ENCODE results near the gene SLC25A17. TPM values are rescaled to one million over a fixed set of nuclear protein-coding genes. Genes with fewer than 3 reads are reported as not detected.
"Not testable (repeated sequence)": the region's sequence is repeated elsewhere in the genome, so short reads cannot be mapped to it uniquely, and the experiment has no call there.

Gene SLC25A17
- total and polyA plus RNA-seq, 9 donors: 23.4 to 61.4 (median 34.2) TPM

- H3K9me3 ChIP-seq: no peaks in the 10 kb centered on the region
- WGBS, 3 donors: 89 to 95% (median 91%) methylated on average over 13 of the region's 13 CpGs
- H3K27ac ChIP-seq: no peak overlapping the region
- intact Hi-C loops (cut with DNase I): no loop called here
- no peaks in the 10 kb centered on the region for H3K36me3 ChIP-seq
- no peak for TF ChIP-seq EP300 (IDR thresholded peaks at IDR 0.05)
- TF ChIP-seq POLR2A (IDR thresholded peaks at IDR 0.05): no peak
- TF ChIP-seq CTCF (IDR thresholded peaks at IDR 0.05): no peak
- no peaks in the 10 kb centered on the region for H3K27me3 ChIP-seq
- H3K4me3 ChIP-seq: no peak overlapping the region
- H3K4me1 ChIP-seq (ENCODE audit: insufficient read depth): no peaks in the 10 kb centered on the region
- DNase-seq: no peak
These were observed 95.7 kb downstream of the SLC25A17 start for GRCh38 chr22:40723396-40723933.

GRCh38 chr22:40721266-40721665 is 97.9 kb downstream of the SLC25A17 start:
- H3K4me3 ChIP-seq: no peak overlapping the region
- H3K27me3 ChIP-seq: no peaks in the 10 kb centered on the region
- WGBS, 3 donors: 23 to 31% (median 27%) methylated on average over 6 of the region's 6 CpGs
- H3K9me3 ChIP-seq: no peaks in the 10 kb centered on the region
- H3K4me1 ChIP-seq (ENCODE audit: insufficient read depth): no peaks in the 10 kb centered on the region
- DNase-seq: no peak
- TF ChIP-seq EP300 (IDR thresholded peaks at IDR 0.05): no peak
- no peak for TF ChIP-seq CTCF (IDR thresholded peaks at IDR 0.05)
- TF ChIP-seq POLR2A (IDR thresholded peaks at IDR 0.05): no peak
- H3K27ac ChIP-seq: no peak overlapping the region
- intact Hi-C loops (cut with DNase I): no loop called here
- H3K36me3 ChIP-seq: no peaks in the 10 kb centered on the region

GRCh38 chr22:40720538-40721256 is 98.4 kb downstream of the SLC25A17 start:
- no peak overlapping the region for H3K27ac ChIP-seq
- no peak overlapping the region for H3K4me3 ChIP-seq
- intact Hi-C loops (cut with DNase I): no loop called here
- no peaks in the 10 kb centered on the region for H3K9me3 ChIP-seq
- WGBS, 3 donors: 55 to 67% (median 60%) methylated on average over 11 of the region's 11 CpGs
- no peak for DNase-seq
- no peaks in the 10 kb centered on the region for H3K4me1 ChIP-seq (ENCODE audit: insufficient read depth)
- no peak for TF ChIP-seq EP300 (IDR thresholded peaks at IDR 0.05)
- TF ChIP-seq CTCF (IDR thresholded peaks at IDR 0.05): no peak
- no peak for TF ChIP-seq POLR2A (IDR thresholded peaks at IDR 0.05)
- H3K36me3 ChIP-seq: no peaks in the 10 kb centered on the region
- H3K27me3 ChIP-seq: no peaks in the 10 kb centered on the region

DNA sequence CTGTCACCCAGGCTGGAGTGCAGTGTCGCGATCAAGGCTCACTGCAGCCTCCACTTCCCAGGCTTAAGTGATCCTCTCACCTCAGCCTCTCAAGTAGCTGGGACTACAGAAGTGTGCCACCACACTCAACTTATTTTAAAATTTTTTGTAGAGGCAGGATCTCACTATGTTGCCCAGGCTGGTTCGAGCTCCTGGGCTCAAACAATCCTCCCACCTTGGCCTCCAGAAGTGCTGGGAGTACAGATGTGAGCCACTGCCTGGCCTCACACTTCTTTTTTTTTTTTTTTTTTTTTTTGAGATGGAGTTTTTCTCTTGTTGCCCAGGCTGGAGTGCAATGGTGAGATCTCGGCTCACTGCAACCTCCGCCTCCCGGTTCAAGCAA is 99.0 kb downstream of the SLC25A17 start:
- WGBS, 3 donors: 96 to 98% (median 96%) methylated on average over 6 of the region's 6 CpGs
- H3K27ac ChIP-seq; intact Hi-C loops (cut with DNase I): not testable (repeated sequence)

More for the DNA sequence above, 99.0 kb downstream of the SLC25A17 start:
- not testable (repeated sequence) for H3K9me3 ChIP-seq; H3K4me3 ChIP-seq; DNase-seq; H3K36me3 ChIP-seq; H3K4me1 ChIP-seq (ENCODE audit: insufficient read depth); H3K27me3 ChIP-seq

Small RNA genes lying within 50 kb of the gene (microRNA-seq; reads per million reads assigned to microRNA genes)
- gene MIR4766: 0.16 to 1.1 (median 0.71) reads per million in 3 donors

Small RNA genes lying within 50 kb of the gene (small RNA-seq; reads per million reads assigned to genes)
- gene JTBP1: not detected
- gene MIR4766: not detected

Other genes starting within 250 kb of the SLC25A17 start
- 10 to 100 TPM; 41.6 to 59.7 (median 55.0) TPM for gene MRTFA, start 182.6 kb downstream of the SLC25A17 start, total RNA-seq
- 10 to 100 TPM; 15.4 to 29.8 TPM for gene MRTFA, start 182.6 kb downstream of the SLC25A17 start, polyA plus RNA-seq
- 1 to 10 TPM; 1.4 to 5.3 (median 2.3) TPM for gene MCHR1, start 139.9 kb downstream of the SLC25A17 start, total RNA-seq
- 10 to 100 TPM in 1 of 2 donors, 1 to 10 TPM in 1; 5.3 to 18.1 TPM for gene MCHR1, start 139.9 kb downstream of the SLC25A17 start, polyA plus RNA-seq
- 100 to 1,000 TPM; 243 to 935 (median 602) TPM for gene ST13, start 37.3 kb upstream of the SLC25A17 start, total RNA-seq
- 1,000 to 10,000 TPM in 1 of 2 donors, 100 to 1,000 TPM in 1; 650 to 1,503 TPM for gene ST13, start 37.3 kb upstream of the SLC25A17 start, polyA plus RNA-seq
- gene XPNPEP3, start 37.8 kb upstream of the SLC25A17 start, total RNA-seq: 10 to 100 TPM; 12.4 to 28.8 (median 21.3) TPM
- gene XPNPEP3, start 37.8 kb upstream of the SLC25A17 start, polyA plus RNA-seq: 10 to 100 TPM in 1 of 2 donors, 1 to 10 TPM in 1; 7.4 to 12.9 TPM
- gene DNAJB7, start 42.8 kb upstream of the SLC25A17 start, total RNA-seq: not detected
- not detected for gene DNAJB7, start 42.8 kb upstream of the SLC25A17 start, polyA plus RNA-seq
- 10 to 100 TPM; 22.3 to 45.1 (median 38.7) TPM for gene RBX1, start 132.0 kb upstream of the SLC25A17 start, total RNA-seq
- 10 to 100 TPM; 34.4 to 42.8 TPM for gene RBX1, start 132.0 kb upstream of the SLC25A17 start, polyA plus RNA-seq